HG03103 (cell line): Measurements from ENCODE around the gene SBF2.
"Not testable (repeated sequence)": the region's sequence is repeated elsewhere in the genome, so short reads cannot be mapped to it uniquely, and the experiment has no call there.

ENCODE experiments used
- ATAC-seq: cut with Tn5 transposase; IDR thresholded peaks from one replicate; pipeline ENCODE4 v1.9.1; 2021; ENCODE audit warnings: low read depth; ENCODE audit not compliant: unreplicated experiment

Gene SBF2

DNA sequence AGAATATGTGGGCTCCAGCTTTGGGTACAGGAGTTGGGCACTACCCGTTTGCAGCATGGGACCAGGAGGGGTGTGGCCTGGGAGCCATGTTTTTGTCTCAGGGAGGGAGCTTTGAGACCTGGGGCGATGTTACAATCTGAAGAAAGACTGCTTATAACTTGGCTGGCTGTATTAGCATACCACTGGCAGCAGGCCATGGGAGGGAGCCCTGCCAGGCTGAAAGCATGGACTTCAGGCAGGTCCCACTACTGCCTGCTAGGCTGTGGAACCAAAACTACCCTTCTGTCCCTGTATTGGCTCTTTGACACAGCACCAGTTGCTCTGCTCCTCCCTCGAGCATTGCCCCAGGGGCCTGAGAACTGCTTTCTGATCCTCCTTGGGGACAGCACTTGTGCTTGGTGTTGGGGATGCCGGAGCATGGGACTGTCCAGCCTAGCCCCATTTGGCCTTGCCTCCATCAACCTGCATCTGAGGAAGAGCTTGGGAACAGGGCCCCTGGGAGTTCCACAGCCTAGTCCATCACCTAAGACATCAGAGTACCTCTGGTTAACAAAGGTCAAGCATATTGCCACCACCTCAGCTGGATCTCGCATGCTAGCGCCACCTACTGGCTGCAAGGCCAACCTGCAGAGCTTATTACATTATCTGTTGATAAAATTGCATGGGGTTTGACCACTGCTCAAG lies 217.4 kb downstream of the SBF2 start:
- peak; percentile 51 for ATAC-seq

- ATAC-seq, result no peak
Observed at GRCh38 chr11:10075141-10075540, 218.9 kb downstream of the SBF2 start.

GRCh38 chr11:10072841-10073240 lies 221.2 kb downstream of the SBF2 start:
- ATAC-seq, result no peak

- no peak for ATAC-seq
Observed at GRCh38 chr11:10072142-10072541, 221.9 kb downstream of the SBF2 start.

DNA sequence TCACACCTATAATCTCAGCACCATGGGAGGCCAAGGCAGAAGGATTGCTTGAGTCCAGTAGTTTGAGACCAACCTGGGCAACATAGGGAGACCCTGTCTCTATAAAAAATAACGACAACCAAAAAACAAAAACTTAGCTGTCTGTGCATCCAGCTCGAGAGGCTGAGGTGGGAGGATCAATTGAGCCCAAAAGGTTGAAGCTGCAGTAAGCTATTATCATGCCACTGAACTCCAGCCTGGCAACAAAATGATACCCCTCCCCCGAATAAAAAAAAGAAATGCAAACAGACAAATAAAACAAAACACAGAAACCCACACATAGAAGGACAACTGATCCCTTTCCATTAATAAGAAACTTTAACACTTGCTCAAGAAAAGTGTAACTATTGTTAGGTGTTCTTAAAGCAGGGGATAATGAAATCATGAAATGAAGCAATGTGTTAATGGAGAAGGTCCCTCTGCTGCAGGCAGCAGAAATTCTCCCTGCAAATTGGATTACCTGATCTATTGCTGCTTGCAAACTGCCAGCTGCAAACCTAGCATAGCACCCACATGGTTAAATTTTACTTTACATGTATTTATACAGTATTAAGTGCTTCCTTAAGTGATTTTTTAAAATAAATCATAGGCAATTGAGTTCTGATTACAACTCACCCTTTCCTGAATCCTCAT lies 226.3 kb downstream of the SBF2 start:
- ATAC-seq, result no peak

- no peak for ATAC-seq
Observed at GRCh38 chr11:10066441-10066840, 227.6 kb downstream of the SBF2 start.

GRCh38 chr11:10064828-10065227 lies 229.2 kb downstream of the SBF2 start:
- no peak for ATAC-seq

DNA sequence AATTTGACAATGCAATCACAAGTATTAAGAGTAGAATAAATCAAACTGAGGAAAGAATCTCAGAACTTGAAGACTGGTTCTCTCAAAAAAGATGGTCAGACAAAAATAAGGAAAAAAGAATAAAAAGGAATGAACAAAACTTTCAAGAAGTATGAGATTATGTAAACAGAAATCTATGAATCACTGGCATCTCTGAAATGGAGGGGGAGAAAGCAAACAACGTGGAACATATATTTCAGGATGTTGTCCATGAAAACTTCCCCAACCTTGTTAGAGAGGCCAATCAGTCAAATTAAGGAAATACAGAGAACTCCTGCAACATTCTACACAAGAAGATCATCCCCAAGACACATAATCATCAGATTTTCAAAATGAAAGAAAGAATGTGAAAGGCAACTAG lies 235.7 kb downstream of the SBF2 start:
- no peak for ATAC-seq

DNA sequence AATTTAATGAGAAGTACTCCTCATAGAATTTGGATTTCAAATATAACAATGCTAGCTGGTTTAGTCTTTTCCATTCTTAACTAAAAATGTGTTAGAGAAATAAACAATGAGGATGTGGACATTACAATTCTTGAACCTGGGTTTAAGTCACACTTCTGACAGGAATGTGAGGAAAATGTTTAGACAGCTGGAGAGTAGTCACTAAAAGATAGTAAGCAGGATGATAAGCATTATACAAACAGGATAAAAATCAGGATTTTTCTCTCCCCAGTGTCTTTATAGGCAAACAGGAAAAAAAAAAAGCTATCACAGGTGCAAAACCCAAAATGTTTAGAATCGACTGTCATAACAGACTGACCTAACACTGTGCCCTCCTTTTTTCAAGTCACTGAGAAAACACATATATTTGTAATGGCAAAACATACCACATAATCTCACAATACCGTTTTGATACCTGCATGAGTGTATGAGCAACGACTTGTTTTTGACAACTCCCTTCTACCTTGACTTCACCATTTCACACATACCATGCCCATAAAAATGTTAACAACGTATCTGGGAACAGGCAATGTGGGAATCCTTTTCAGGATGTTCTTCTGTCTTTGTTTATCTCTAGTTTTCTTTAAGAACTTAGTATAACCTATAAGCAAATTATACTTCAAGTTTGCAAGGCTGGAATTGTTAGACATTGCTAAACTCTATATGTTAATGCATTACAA lies 242.0 kb downstream of the SBF2 start:
- ATAC-seq, result no peak

GRCh38 chr11:10050561-10050960 lies 243.5 kb downstream of the SBF2 start:
- ATAC-seq, result no peak

GRCh38 chr11:10049756-10050155 lies 244.3 kb downstream of the SBF2 start:
- no peak for ATAC-seq

GRCh38 chr11:10048350-10048749 lies 245.7 kb downstream of the SBF2 start:
- ATAC-seq, result no peak

GRCh38 chr11:10044618-10045017 lies 249.4 kb downstream of the SBF2 start:
- no peak for ATAC-seq

GRCh38 chr11:10042699-10043098 lies 251.3 kb downstream of the SBF2 start:
- no peak for ATAC-seq

- ATAC-seq, result no peak
Observed at GRCh38 chr11:10041748-10042446, 252.1 kb downstream of the SBF2 start.

- no peak for ATAC-seq
Observed at GRCh38 chr11:10041332-10041731, 252.7 kb downstream of the SBF2 start.

DNA sequence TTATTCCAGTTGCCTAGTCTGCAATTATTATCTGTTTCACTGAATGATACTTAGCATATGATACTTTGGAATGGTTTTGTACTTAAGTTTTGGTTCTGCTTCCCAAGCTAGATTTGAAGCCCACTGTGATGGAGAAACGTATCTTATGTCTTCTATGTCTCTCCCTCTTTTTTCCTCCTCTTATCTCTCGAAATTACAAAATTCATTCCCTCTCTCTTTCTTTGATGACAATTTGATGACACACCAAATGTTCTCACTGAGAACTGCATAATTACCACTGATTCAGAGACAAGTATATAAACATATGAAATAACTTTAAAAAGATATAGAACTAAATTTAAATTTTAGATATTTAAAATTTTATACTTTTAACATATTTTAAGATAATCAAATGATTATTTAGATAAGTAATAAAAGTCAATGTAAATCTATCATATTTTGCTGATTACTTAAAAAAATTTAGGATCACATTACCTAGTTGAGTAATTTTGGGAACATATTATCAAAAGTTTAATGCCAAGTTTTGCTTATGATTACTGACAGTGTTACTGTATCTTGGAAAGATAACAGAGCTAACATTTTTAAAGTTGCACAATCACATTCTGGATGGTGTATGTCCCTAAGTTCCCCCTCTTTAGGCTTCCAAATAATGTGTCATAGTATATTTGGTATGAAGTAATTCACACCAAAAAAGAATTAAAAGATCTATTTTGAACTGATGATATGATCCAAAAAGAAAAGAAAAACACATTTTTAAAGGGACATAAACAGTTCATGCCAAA lies 255.3 kb downstream of the SBF2 start:
- no peak for ATAC-seq

DNA sequence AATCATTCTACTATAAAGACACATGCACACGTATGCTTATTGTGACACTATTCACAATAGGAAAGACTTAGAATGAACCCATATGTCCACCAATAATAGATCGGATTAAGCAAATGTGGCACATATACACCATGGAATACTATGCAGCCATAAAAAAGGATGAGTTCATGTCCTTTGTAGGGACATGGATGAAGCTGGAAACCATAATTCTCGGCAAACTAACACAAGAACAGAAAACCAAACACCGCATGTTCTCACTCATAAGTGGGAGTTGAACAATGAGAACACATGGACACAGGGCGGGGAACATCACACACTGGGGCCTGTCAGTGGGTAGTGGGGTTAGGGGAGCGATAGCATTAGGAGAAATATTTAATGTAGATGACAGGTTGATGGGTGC lies 258.1 kb downstream of the SBF2 start:
- not testable (repeated sequence) for ATAC-seq

GRCh38 chr11:10032935-10033334 lies 261.1 kb downstream of the SBF2 start:
- no peak for ATAC-seq

DNA sequence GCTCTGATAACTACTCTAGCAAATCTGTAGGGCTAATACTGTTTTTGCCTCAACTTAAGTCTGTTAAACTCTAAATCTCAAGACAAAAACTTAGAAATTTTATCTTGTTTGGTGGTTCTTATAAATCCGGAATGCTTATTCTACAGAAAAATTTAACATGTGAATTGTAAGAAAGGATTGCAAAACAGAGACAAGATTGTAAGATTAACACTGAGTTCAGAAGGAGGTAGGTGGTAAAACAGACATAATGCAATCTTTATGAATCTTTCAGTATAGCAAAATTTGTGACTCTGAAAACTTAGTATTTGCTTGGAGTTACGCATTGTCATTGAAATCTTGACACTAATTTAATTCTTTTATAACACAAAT lies 263.9 kb downstream of the SBF2 start:
- no peak for ATAC-seq
